ENCODE results near the gene VDAC2. TPM values are rescaled to one million over a fixed set of nuclear protein-coding genes. Genes with fewer than 3 reads are reported as not detected.
A peak's percentile ranks its signal among the peaks of the same experiment; 100 is the strongest.
"Not testable (repeated sequence)": the region's sequence is repeated elsewhere in the genome, so short reads cannot be mapped to it uniquely, and the experiment has no call there.

The VDAC2 gene
- total and polyA plus RNA-seq, 4 donors, result 103 to 183 (median 114) TPM

DNA sequence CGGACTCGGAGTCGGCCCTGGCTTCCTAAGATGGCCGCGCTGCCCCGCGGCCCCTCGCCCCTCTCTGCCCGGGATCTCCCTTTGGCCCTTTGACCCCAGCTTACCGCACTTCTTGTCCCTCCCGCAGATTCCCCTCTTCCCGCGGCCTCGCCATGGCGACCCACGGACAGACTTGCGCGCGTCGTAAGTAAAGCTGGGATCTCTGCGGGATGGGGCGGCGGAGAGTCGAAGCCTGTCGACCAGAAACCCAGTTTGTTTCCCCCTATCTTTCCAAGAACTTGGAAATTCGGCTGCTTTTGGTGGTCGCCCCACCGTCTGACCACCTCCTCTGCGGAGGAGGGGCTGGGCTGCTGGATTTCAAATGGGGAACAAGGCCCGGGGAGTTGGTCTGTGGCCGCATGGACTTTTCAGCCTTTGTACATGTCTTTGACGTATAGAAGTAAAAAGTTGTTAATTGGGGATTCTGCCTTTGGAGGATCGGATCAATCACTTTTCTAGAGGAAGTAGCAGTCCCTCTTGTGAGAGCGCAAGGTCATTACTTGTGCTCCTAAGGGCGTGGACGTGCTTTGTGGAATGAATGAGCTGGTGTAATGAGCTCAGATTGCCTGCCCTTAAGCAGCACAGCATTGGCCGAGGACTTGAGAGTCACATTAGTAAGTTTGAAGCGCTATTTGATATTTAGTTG, 553 bp downstream of the VDAC2 start:
- DNase-seq (peak in 1 of 2 donors; percentile 51), ATAC-seq (ENCODE audit: low FRiP score) (no peak)
- no peaks in the 10 kb centered on the region for H3K9me3 ChIP-seq (ENCODE audit: control insufficient read depth, low read length)
- H3K4me3 ChIP-seq (ENCODE audit: low read length in 2 of 2), result peak overlapping the region; percentile 55 to 88
- intact Hi-C loops (cut with DNase I), result no loop called here
- H3K27ac ChIP-seq (ENCODE audit: low read depth in 1 of 2, low read length in 2 of 2), result peak overlapping the region; percentile 20 to 87
- peaks cover 0 to 2% of the 10 kb centered on the region in 2 donors for H3K4me1 ChIP-seq (ENCODE audit: control insufficient read depth in 1 of 2, insufficient read depth in 2 of 2, low read length in 2 of 2)
- 0 to 1% methylated on average over 38 of the region's 38 CpGs for WGBS, 2 donors
- no peaks in the 10 kb centered on the region for H3K27me3 ChIP-seq (ENCODE audit: control insufficient read depth in 1 of 2, insufficient read depth in 2 of 2, low read length in 1 of 2)
- H3K36me3 ChIP-seq (ENCODE audit: control insufficient read depth in 1 of 2, insufficient read depth in 2 of 2, low read length in 1 of 2), result no peaks in the 10 kb centered on the region

DNA sequence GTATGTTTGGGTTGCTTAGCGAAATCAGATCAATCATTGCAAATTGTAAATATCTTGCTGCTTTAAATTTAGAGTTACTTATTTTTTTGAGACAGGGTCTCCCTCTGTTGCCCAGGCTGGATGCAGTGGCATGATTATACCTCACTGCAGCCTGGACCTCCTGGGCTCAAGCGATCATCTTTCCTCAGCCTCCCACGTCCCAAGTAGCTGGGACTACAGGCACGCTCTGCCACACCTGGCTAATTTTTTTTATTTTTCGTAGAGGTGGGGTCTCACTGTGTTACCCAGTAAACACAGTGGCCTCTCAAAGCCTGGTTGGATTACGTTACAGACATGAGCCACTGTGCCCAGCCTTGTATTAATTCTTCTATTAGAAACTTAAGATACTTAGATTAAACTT, 1.7 kb downstream of the VDAC2 start:
- no peak for ATAC-seq (ENCODE audit: low FRiP score)
- no peaks in the 10 kb centered on the region for H3K9me3 ChIP-seq (ENCODE audit: control insufficient read depth, low read length)
- DNase-seq, result peak in 1 of 2 donors; percentile 35
- H3K4me3 ChIP-seq (ENCODE audit: low read length in 2 of 2), result no peak overlapping the region
- H3K36me3 ChIP-seq (ENCODE audit: control insufficient read depth in 1 of 2, insufficient read depth in 2 of 2, low read length in 1 of 2), result peaks cover 0 to 2% of the 10 kb centered on the region in 2 donors
- intact Hi-C loops (cut with DNase I), result no loop called here
- 67 to 75% methylated on average over 6 of the region's 6 CpGs for WGBS, 2 donors
- peaks cover 2 to 4% of the 10 kb centered on the region in 2 donors for H3K4me1 ChIP-seq (ENCODE audit: control insufficient read depth in 1 of 2, insufficient read depth in 2 of 2, low read length in 2 of 2)
- no peak overlapping the region for H3K27ac ChIP-seq (ENCODE audit: low read depth in 1 of 2, low read length in 2 of 2)
- no peaks in the 10 kb centered on the region for H3K27me3 ChIP-seq (ENCODE audit: control insufficient read depth in 1 of 2, insufficient read depth in 2 of 2, low read length in 1 of 2)

DNA sequence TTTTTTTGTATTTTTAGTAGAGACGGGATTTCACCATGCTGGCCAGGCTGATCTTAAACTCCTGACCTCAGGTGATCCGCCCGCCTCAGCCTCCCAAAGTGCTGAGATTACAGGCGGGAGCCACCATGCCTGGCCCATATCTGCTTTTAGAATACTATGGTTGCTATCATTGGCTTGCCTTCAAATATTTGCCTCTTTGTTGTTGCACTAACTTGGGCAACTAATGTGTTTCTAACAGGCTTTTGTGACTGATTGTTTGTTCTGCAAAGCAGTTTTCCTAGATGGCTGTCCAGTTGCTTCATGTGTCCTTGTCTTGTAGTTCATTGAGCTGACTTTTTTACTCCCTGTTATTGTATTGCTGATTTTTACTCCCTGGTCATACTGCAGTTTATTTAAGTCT, 9.7 kb downstream of the VDAC2 start:
- 55 to 61% methylated on average over 4 of the region's 4 CpGs for WGBS, 2 donors
- no peak for DNase-seq
- Histone ChIP-seq H3K4me3 (ENCODE audit: low read length in 2 of 2) (no peak overlapping the region), H3K27ac (ENCODE audit: low read depth in 1 of 2, low read length in 2 of 2) (no peak overlapping the region), H3K36me3 (ENCODE audit: control insufficient read depth in 1 of 2, insufficient read depth in 2 of 2, low read length in 1 of 2) (peaks cover 4 to 7% of the 10 kb centered on the region in 2 donors), H3K4me1 (ENCODE audit: control insufficient read depth in 1 of 2, insufficient read depth in 2 of 2, low read length in 2 of 2) (peaks cover 0 to 4% of the 10 kb centered on the region in 2 donors), H3K9me3 (ENCODE audit: control insufficient read depth, low read length) (no peaks in the 10 kb centered on the region), H3K27me3 (ENCODE audit: control insufficient read depth in 1 of 2, insufficient read depth in 2 of 2, low read length in 1 of 2) (no peaks in the 10 kb centered on the region)
- intact Hi-C loops (cut with DNase I), result no loop called here
- no peak for ATAC-seq (ENCODE audit: low FRiP score)

DNA sequence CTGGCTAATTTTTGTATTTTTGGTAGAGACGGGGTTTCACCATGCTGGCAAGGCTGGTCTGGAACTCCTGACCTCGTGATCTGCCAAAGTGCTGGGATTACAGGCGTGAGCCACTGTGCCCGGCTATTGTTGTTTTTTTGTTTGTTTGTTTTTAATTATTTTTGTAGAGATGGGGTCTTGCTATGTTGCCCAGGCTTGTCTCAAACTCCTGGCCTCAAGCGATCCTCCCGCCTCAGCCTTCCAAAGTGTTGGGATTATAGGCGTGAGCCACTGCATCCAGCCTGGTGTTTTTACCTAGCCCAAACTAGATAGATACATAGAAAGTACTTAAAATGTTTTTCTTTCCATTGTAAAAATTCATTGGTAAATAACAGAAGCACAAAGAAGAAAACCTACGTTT, 10.9 kb downstream of the VDAC2 start:
- H3K36me3 ChIP-seq (ENCODE audit: control insufficient read depth in 1 of 2, insufficient read depth in 2 of 2, low read length in 1 of 2); H3K9me3 ChIP-seq (ENCODE audit: control insufficient read depth, low read length); H3K27ac ChIP-seq (ENCODE audit: low read depth in 1 of 2, low read length in 2 of 2); ATAC-seq (ENCODE audit: low FRiP score); intact Hi-C loops (cut with DNase I); H3K4me3 ChIP-seq (ENCODE audit: low read length in 2 of 2); H3K4me1 ChIP-seq (ENCODE audit: control insufficient read depth in 1 of 2, insufficient read depth in 2 of 2, low read length in 2 of 2); H3K27me3 ChIP-seq (ENCODE audit: control insufficient read depth in 1 of 2, insufficient read depth in 2 of 2, low read length in 1 of 2): not testable (repeated sequence)
- DNase-seq, result peak in 1 of 2 donors; percentile 46
- 86 to 88% methylated on average over 8 of the region's 8 CpGs for WGBS, 2 donors

DNA sequence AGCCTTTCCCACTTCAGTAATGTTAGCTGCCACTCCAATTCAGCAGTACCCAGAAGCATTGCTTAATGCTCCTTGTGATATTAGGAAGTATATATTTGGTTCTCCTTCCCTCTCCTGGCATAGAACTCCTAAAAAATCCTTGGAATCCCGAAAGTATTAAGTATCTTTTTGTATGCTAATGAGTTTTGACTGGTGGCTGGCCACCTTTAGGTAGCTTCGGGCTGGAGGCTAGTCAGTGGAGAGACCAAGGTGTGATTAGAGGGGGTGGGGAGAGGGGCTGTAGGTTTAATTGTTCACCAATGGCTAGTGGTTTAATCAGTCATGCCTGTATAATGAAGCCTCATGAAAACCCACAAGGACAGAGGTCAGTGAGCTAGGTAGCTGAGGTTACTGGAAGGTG, 12.9 kb downstream of the VDAC2 start:
- ATAC-seq (ENCODE audit: low FRiP score) (no peak), DNase-seq (no peak)
- Histone ChIP-seq H3K4me1 (ENCODE audit: control insufficient read depth in 1 of 2, insufficient read depth in 2 of 2, low read length in 2 of 2) (peaks cover 0 to 11% of the 10 kb centered on the region in 2 donors), H3K27me3 (ENCODE audit: control insufficient read depth in 1 of 2, insufficient read depth in 2 of 2, low read length in 1 of 2) (no peaks in the 10 kb centered on the region), H3K4me3 (ENCODE audit: low read length in 2 of 2) (no peak overlapping the region), H3K36me3 (ENCODE audit: control insufficient read depth in 1 of 2, insufficient read depth in 2 of 2, low read length in 1 of 2) (peaks cover 4% of the 10 kb centered on the region in 2 donors), H3K27ac (ENCODE audit: low read depth in 1 of 2, low read length in 2 of 2) (peak overlapping the region in 1 of 2 donors; percentile 84), H3K9me3 (ENCODE audit: control insufficient read depth, low read length) (no peaks in the 10 kb centered on the region)
- WGBS, 2 donors, result 50 to 62% methylated on average over 2 of the region's 2 CpGs
- intact Hi-C loops (cut with DNase I), result no loop called here

DNA sequence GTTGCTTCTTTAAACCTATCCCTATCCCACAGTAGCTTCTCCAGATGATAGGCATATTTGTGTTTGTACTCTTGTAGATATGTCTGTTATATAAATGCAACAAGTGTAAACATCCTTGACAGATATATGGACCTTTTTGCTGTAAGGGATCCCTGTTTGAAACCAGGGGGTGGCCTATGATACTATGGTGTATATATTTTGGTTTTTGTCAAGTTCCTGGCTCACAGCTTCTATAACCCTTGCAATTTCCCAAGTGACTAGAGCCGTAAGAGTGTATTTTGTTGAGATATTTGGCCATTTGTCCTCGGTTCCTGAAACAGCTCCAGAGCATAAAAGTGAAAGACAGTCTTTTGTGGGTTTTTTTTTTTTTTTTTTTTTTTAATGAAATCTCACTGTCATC, 15.5 kb downstream of the VDAC2 start:
- Histone ChIP-seq H3K4me1 (ENCODE audit: control insufficient read depth in 1 of 2, insufficient read depth in 2 of 2, low read length in 2 of 2) (peaks cover 0 to 11% of the 10 kb centered on the region in 2 donors), H3K9me3 (ENCODE audit: control insufficient read depth, low read length) (no peaks in the 10 kb centered on the region), H3K27ac (ENCODE audit: low read depth in 1 of 2, low read length in 2 of 2) (peak overlapping the region; percentile 64 to 91), H3K36me3 (ENCODE audit: control insufficient read depth in 1 of 2, insufficient read depth in 2 of 2, low read length in 1 of 2) (peaks cover 0 to 3% of the 10 kb centered on the region in 2 donors), H3K27me3 (ENCODE audit: control insufficient read depth in 1 of 2, insufficient read depth in 2 of 2, low read length in 1 of 2) (no peaks in the 10 kb centered on the region), H3K4me3 (ENCODE audit: low read length in 2 of 2) (no peak overlapping the region)
- intact Hi-C loops (cut with DNase I), result no loop called here
- 2 to 8% methylated on average over 2 of the region's 2 CpGs for whole genome bisulfite sequencing, 2 donors
- no peak for ATAC-seq (ENCODE audit: low FRiP score)
- DNase-seq, result no peak

DNA sequence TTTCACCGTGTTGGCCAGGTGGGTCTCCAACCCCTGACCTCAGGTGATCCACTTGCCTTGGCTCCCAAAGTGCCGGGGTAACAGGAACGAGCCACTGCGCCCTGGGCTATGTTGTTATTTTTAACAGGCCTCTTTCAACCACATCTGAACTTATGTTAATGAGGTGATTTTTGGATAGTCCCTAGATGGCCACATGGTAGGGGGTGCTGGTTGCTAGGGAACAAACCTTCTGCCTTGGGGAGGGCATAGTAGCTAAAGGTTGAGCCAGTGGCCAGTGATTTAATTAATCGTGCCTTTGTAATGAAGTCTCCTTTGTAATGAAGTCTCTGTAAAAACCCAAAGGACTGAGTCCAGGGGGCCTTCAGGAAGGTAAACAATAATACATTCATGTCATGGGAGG, 16.1 kb downstream of the VDAC2 start:
- Histone ChIP-seq H3K27me3 (ENCODE audit: control insufficient read depth in 1 of 2, insufficient read depth in 2 of 2, low read length in 1 of 2) (no peaks in the 10 kb centered on the region), H3K9me3 (ENCODE audit: control insufficient read depth, low read length) (no peaks in the 10 kb centered on the region), H3K36me3 (ENCODE audit: control insufficient read depth in 1 of 2, insufficient read depth in 2 of 2, low read length in 1 of 2) (peaks cover 0 to 3% of the 10 kb centered on the region in 2 donors), H3K27ac (ENCODE audit: low read depth in 1 of 2, low read length in 2 of 2) (peak overlapping the region; percentile 55 to 84), H3K4me1 (ENCODE audit: control insufficient read depth in 1 of 2, insufficient read depth in 2 of 2, low read length in 2 of 2) (peaks cover 0 to 11% of the 10 kb centered on the region in 2 donors), H3K4me3 (ENCODE audit: low read length in 2 of 2) (no peak overlapping the region)
- intact Hi-C loops (cut with DNase I), result no loop called here
- DNase-seq (no peak), ATAC-seq (ENCODE audit: low FRiP score) (no peak)
- 59 to 62% methylated on average over 5 of the region's 5 CpGs for WGBS, 2 donors

DNA sequence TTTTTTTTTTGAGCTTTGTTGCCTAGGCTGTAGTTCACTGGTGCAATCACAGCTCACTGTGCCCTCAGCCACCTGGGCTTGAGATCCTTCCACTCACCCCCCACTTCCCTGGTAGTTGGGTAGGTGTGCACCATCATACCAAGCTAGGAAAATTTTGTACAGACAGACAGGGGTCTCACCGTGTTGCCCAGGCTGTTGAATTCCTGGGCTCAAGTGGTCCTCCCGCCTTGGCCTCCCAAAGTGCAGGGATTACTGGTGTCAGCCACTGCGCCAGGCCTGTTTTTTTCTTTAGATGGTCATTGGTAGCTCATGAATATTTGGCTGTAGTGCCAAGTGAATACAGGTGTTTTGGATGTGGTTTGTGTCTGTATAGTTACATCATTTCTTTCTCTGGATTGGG, 17.7 kb downstream of the VDAC2 start:
- ATAC-seq (ENCODE audit: low FRiP score), result no peak
- intact Hi-C loops (cut with DNase I), result no loop called here
- no peak for DNase-seq
- peak overlapping the region in 1 of 2 donors; percentile 12 for H3K27ac ChIP-seq (ENCODE audit: low read depth in 1 of 2, low read length in 2 of 2)
- no peak overlapping the region for H3K4me3 ChIP-seq (ENCODE audit: low read length in 2 of 2)
- no peaks in the 10 kb centered on the region for H3K36me3 ChIP-seq (ENCODE audit: control insufficient read depth in 1 of 2, insufficient read depth in 2 of 2, low read length in 1 of 2)
- no peaks in the 10 kb centered on the region for H3K9me3 ChIP-seq (ENCODE audit: control insufficient read depth, low read length)
- H3K27me3 ChIP-seq (ENCODE audit: control insufficient read depth in 1 of 2, insufficient read depth in 2 of 2, low read length in 1 of 2), result no peaks in the 10 kb centered on the region
- peaks cover 0 to 11% of the 10 kb centered on the region in 2 donors for H3K4me1 ChIP-seq (ENCODE audit: control insufficient read depth in 1 of 2, insufficient read depth in 2 of 2, low read length in 2 of 2)
- 86 to 88% methylated on average over 3 of the region's 3 CpGs for WGBS, 2 donors

DNA sequence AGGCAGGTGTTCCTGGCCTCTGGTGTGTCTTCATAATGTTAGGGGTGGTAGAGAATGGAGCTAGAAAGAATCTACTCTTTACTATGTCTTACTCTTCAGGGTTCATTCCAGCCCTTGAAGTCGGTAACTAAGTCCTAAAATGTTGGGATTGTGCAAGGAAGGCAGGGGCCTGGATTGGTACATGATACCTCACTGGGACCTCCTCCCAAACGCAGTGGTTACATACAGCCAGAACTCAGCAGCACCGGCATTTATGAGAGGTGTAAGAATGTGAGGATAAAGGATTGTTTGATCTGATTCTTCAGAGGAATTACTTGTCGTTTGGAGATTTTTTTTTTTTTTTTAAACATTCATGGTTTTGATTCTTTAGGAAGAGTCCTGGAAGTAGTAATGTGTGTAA, 18.2 kb downstream of the VDAC2 start:
- no peaks in the 10 kb centered on the region for H3K9me3 ChIP-seq (ENCODE audit: control insufficient read depth, low read length)
- H3K36me3 ChIP-seq (ENCODE audit: control insufficient read depth in 1 of 2, insufficient read depth in 2 of 2, low read length in 1 of 2), result no peaks in the 10 kb centered on the region
- DNase-seq (no peak), ATAC-seq (ENCODE audit: low FRiP score) (no peak)
- H3K4me1 ChIP-seq (ENCODE audit: control insufficient read depth in 1 of 2, insufficient read depth in 2 of 2, low read length in 2 of 2), result peaks cover 0 to 11% of the 10 kb centered on the region in 2 donors
- 38 to 50% methylated on average over 4 of the region's 4 CpGs for WGBS, 2 donors
- intact Hi-C loops (cut with DNase I), result no loop called here
- no peak overlapping the region for H3K4me3 ChIP-seq (ENCODE audit: low read length in 2 of 2)
- no peaks in the 10 kb centered on the region for H3K27me3 ChIP-seq (ENCODE audit: control insufficient read depth in 1 of 2, insufficient read depth in 2 of 2, low read length in 1 of 2)
- peak overlapping the region in 1 of 2 donors; percentile 3 for H3K27ac ChIP-seq (ENCODE audit: low read depth in 1 of 2, low read length in 2 of 2)

Data from aorta (tissue), 5 donors.